Effector memory CD4-positive, alpha-beta T cell (primary cell): ENCODE measurements around the gene TMEM178B.

ENCODE experiments used
- DNase-seq, 3 donors: peaks; one replicate each; pipeline ENCODE4 v3.0.0-alpha.2; 2020
- H3K27ac ChIP-seq: 2 replicates; pipeline ENCODE4 v1.7.0; 2013; ENCODE audit warnings: mild to moderate bottlenecking, low read length, moderate library complexity; ENCODE audit not compliant: insufficient read depth, poor library complexity, severe bottlenecking
- H3K27me3 ChIP-seq: replicated peaks from 2 replicates; pipeline ENCODE4 v1.7.0; 2013; ENCODE audit warnings: mild to moderate bottlenecking, low read length; ENCODE audit not compliant: insufficient read depth, control insufficient read depth, poor library complexity, severe bottlenecking
- H3K36me3 ChIP-seq: 2 replicates; pipeline ENCODE4 v1.7.0; 2013; ENCODE audit warnings: mild to moderate bottlenecking, low read length, moderate library complexity; ENCODE audit not compliant: control insufficient read depth, insufficient read depth
- H3K4me1 ChIP-seq: 2 replicates; pipeline ENCODE4 v1.7.0; 2013; ENCODE audit warnings: low read length, mild to moderate bottlenecking; ENCODE audit not compliant: control insufficient read depth, insufficient read depth, poor library complexity, severe bottlenecking
- H3K4me3 ChIP-seq: 2 replicates; pipeline ENCODE4 v1.7.0; 2013; ENCODE audit warnings: low read length, low read depth, mild to moderate bottlenecking; ENCODE audit not compliant: insufficient read depth, poor library complexity, severe bottlenecking
- H3K9me3 ChIP-seq: 2 replicates; pipeline ENCODE4 v1.7.0; 2013; ENCODE audit warnings: mild to moderate bottlenecking, low read length, moderate library complexity; ENCODE audit not compliant: control insufficient read depth

TMEM178B gene

DNA sequence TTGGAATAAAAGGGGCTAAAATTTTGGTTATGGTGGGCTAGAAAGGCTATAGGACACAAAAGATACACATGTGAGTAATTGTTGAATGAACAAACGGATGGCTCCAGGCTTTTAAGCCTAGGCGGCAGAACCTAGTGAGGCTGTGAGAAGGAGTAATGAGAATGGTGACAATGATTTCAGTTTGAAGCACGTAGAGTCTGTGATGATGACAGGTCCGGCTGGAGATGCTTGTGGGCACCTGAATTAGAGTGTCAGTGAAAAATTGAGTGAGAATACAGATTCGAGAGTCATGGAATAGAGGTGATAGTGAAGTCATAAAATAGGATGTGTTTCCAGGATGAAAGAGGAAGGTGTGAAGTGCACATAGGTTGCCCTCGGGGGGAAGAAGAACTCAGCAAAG, 170.6 kb downstream of the TMEM178B start:
- Histone ChIP-seq H3K4me1 (no peaks in the 10 kb centered on the region), H3K27ac (no peak overlapping the region), H3K27me3 (no peaks in the 10 kb centered on the region), H3K36me3 (no peaks in the 10 kb centered on the region), H3K9me3 (no peaks in the 10 kb centered on the region), H3K4me3 (no peak overlapping the region)
- no peak for DNase-seq

DNA sequence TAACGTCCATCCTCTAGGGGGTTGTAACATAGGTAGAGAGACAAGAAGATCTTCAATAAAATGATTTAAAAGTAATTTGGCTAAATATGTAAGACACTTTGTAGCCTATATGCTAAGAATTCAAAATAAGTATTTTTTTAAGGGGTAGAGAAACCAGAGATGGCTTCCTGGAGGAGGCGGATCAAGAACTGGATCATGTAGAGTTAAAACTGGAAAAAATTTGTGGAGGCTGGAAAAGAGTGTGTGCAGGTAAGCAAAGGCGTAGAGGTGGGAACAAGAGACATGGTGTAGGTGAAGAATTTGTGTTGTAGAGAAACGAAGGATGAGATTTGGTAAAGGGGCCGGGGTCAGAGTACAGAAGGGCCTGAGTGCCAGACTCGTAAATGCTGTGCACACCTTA, 172.6 kb downstream of the TMEM178B start:
- DNase-seq, result no peak
- Histone ChIP-seq H3K27me3 (no peaks in the 10 kb centered on the region), H3K36me3 (no peaks in the 10 kb centered on the region), H3K27ac (no peak overlapping the region), H3K4me3 (no peak overlapping the region), H3K4me1 (no peaks in the 10 kb centered on the region), H3K9me3 (no peaks in the 10 kb centered on the region)

DNA sequence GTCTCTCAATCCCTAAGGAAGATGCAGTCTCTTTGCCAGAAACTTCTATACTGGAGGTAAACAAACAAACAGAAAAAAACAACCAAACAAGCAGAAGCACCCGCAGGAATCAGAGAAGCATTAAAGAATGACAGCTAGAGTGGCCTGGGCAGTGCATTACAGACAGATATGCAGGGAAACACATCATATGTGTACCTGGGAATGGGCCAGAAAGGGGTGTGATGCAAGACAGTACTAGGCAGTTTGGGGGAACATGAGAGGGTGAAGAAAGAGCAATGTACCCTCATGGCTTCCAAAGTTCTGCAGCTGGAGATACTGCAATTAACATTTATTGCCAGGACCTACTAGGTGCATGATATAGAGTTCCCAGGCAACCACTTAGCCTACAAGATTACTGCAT, 177.3 kb downstream of the TMEM178B start:
- Histone ChIP-seq H3K27ac (no peak overlapping the region), H3K36me3 (no peaks in the 10 kb centered on the region), H3K4me1 (no peaks in the 10 kb centered on the region), H3K27me3 (no peaks in the 10 kb centered on the region), H3K9me3 (no peaks in the 10 kb centered on the region), H3K4me3 (no peak overlapping the region)
- no peak for DNase-seq

DNA sequence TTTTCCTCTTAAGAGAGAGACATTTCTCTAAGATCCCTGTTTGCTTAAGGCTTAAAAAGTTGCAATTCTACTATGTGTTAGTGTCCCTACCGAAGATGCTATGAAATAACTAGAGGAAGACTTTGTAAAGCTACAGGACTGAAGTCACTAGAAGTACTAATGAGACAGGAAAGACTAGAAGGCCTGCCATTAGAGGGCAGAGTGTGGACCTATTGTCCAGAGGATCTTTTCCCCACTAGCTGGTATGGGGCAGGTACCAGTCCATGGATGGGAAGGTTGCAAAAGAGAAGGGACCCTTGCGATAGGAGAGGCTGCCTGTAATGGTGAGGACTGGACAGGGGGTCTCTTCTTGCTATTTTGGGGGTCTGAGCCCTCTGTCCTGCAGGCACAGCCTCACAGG, 178.1 kb downstream of the TMEM178B start:
- Histone ChIP-seq H3K4me3 (no peak overlapping the region), H3K9me3 (no peaks in the 10 kb centered on the region), H3K27me3 (no peaks in the 10 kb centered on the region), H3K27ac (no peak overlapping the region), H3K36me3 (no peaks in the 10 kb centered on the region), H3K4me1 (no peaks in the 10 kb centered on the region)
- DNase-seq, result no peak

DNA sequence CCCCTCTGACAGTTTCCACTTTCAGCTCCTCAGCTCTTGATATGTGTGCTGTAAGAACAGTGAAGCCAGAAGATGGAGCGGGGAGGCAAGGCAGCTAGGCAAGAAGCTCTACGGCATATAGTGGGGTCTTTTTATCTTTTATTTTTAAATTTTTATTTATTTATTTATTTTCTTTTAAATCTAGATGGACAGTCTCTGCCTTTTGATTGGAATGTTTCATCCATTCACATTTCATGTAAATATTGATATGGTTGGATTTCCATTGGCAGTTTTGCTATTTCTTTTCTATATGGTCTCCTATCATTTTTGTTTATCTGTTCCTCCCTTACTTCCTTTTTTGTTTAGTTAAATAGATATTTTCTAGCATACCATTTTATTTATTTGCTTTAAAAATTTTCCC, 183.7 kb downstream of the TMEM178B start:
- Histone ChIP-seq H3K9me3 (no peaks in the 10 kb centered on the region), H3K4me3 (no peak overlapping the region), H3K36me3 (no peaks in the 10 kb centered on the region), H3K4me1 (no peaks in the 10 kb centered on the region), H3K27me3 (no peaks in the 10 kb centered on the region), H3K27ac (no peak overlapping the region)
- DNase-seq, result no peak

DNA sequence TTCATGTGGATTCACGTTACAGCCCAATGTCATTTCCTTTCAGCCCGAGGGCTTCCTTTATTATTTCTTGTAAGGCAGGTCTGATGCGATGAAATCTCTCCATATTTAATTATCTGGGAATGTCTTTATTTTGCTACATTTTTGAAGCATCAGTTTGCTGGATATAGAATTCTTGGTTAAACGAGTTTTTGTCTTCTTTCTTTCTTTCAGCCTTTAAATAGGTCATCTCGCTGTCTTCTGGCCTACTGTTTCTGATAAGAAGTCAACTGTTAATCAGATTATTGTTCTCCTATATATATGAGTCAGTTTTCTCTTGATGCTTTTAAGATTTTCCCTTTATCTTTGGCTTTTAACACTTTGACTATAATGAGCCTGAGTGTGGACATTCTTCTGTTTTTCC, 184.7 kb downstream of the TMEM178B start:
- no peaks in the 10 kb centered on the region for H3K9me3 ChIP-seq
- no peaks in the 10 kb centered on the region for H3K36me3 ChIP-seq
- no peak overlapping the region for H3K4me3 ChIP-seq
- no peaks in the 10 kb centered on the region for H3K4me1 ChIP-seq
- no peak for DNase-seq
- H3K27ac ChIP-seq, result no peak overlapping the region
- no peaks in the 10 kb centered on the region for H3K27me3 ChIP-seq

DNA sequence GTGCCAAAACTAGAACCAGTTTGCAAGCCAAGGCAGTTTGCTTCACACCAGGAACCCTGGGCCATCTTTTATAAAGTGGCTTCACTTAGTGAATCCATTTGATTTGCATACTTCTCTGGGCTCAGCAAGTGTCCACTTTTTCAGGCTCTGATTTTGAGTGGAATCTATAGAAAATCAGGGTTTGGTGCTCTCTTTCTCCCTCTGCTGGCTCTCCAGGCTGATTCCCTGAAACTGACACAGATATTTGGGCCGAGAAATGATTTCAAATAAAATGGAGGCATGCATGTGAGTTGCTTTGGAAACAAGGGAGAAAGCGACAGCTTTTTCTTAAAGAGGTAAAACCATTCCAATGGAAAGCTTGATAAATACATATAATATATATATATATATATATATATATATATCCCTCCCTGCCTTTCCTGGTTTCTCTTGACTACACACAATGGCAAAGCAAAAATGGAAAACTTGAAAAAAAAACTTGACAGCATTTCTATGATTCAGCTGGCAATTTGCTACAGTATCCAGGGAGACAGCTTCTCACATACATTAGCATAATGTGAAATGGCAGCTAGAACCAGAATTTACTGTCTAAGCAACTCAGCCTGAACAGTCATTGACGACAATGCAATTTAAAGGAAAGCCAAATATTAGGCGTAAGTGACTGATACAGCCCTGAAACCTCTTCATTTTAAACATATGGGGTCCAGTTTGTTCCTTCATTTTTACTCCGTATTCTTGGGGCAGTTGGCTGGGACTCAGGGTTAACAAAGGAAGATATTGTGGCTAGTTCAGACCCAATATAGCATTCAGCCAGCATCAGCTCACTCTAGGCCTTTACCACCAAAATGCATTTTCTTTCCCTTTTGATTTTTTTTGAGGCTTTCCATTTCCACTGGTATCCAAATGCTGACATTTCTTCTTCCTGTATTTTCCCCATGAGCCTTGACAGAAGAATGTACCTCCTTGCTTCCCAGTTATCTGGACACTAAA, 188.5 kb downstream of the TMEM178B start:
- no peaks in the 10 kb centered on the region for H3K9me3 ChIP-seq
- H3K27me3 ChIP-seq, result no peaks in the 10 kb centered on the region
- no peaks in the 10 kb centered on the region for H3K36me3 ChIP-seq
- no peak for DNase-seq
- no peak overlapping the region for H3K27ac ChIP-seq
- H3K4me1 ChIP-seq, result no peaks in the 10 kb centered on the region
- no peak overlapping the region for H3K4me3 ChIP-seq

DNA sequence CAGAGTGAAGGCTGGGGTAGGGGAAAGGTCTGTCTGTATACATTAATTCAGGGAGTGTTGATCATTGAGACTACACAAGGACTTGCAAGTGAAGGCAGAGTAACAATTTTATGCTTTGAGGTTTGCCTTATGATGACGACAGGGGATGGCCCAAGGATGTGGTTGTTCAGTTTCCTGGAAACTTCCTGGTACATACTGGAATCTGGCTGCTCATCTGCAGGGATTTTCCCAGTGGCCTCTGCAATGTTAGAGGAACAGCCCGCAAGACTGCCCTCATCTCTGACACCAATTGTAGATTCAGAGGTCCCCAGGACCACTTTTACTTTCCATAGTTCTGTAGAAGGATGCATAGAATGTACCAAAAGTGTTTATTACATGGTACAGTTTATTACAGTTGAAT, 189.6 kb downstream of the TMEM178B start:
- Histone ChIP-seq H3K27ac (no peak overlapping the region), H3K4me1 (no peaks in the 10 kb centered on the region)
- no peak for DNase-seq

DNA sequence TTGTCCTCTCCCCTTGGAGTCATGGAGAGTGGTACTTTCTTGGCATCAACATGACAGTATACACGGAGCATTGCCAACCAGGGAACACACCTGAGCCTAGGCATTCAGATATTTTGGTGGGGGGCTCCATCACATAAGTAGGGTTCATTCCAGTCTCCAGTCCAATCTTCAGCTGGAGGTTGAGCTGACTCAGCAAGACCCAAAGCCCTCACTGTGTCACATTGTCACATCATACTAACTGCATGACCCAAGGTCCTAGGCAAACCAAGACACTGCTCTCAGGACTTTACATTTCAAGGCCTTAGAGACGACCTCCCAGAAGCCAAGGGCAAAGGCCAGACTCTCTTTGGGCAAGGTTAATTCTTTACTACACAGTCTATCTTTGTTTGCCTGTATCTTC, 190.1 kb downstream of the TMEM178B start:
- H3K27me3 ChIP-seq, result no peaks in the 10 kb centered on the region
- H3K4me1 ChIP-seq, result no peaks in the 10 kb centered on the region
- H3K36me3 ChIP-seq, result no peaks in the 10 kb centered on the region
- DNase-seq, result no peak
- H3K27ac ChIP-seq, result no peak overlapping the region
- H3K9me3 ChIP-seq, result no peaks in the 10 kb centered on the region
- no peak overlapping the region for H3K4me3 ChIP-seq

More for the DNA sequence above, 189.6 kb downstream of the TMEM178B start:
- no peaks in the 10 kb centered on the region for H3K9me3 ChIP-seq
- H3K27me3 ChIP-seq, result no peaks in the 10 kb centered on the region
- no peaks in the 10 kb centered on the region for H3K36me3 ChIP-seq
- no peak overlapping the region for H3K4me3 ChIP-seq

DNA sequence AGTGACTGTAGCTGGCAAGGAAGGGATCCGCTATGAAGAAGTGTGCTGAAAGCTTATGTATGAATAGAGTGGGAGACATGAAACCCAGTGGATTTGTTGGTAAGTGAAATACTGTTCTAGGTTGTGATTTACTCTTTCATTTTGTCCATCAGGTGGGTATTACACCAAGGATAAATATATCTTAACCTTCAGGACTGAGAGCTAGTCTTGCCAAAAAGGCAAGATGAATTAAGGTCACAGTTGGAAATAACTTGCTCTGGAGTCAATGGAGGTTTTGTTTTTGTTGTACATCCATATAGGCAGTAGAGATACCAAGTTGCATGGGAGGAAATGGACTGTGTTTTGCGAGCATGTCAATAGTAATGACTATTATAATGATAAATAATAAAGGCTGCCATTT, 190.6 kb downstream of the TMEM178B start:
- no peak overlapping the region for H3K4me3 ChIP-seq
- no peaks in the 10 kb centered on the region for H3K4me1 ChIP-seq
- no peak for DNase-seq
- no peaks in the 10 kb centered on the region for H3K9me3 ChIP-seq
- H3K27me3 ChIP-seq, result no peaks in the 10 kb centered on the region
- no peaks in the 10 kb centered on the region for H3K36me3 ChIP-seq
- no peak overlapping the region for H3K27ac ChIP-seq
